BE2C (cell line): ENCODE data around the gene UPF3A.

Experiments used
- DNase-seq: peaks from one replicate; pipeline ENCODE4 v3.0.0-alpha.2; 2020
- H3K27me3 ChIP-seq: fragments of 250-450 bp; sonication (Bioruptor Pico); 2 replicates; pipeline ENCODE4 v1.5.1; 2020; ENCODE audit warnings: mild to moderate bottlenecking
- H3K36me3 ChIP-seq: fragments of 250-450 bp; sonication (Bioruptor Pico); 2 replicates; pipeline ENCODE4 v1.5.1; 2020; ENCODE audit warnings: mild to moderate bottlenecking
- H3K4me1 ChIP-seq: fragments of 250-450 bp; sonication (Bioruptor Pico); 2 replicates; pipeline ENCODE4 v1.5.1; 2020
- H3K4me3 ChIP-seq: 2 replicates; pipeline ENCODE4 v1.5.1; 2011; ENCODE audit warnings: low read depth, low read length
- H3K9me3 ChIP-seq: fragments of 250-450 bp; sonication (Bioruptor Pico); 2 replicates; pipeline ENCODE4 v1.5.1; 2020
- TF ChIP-seq, protein P1 (sequence below): IDR thresholded peaks from 2 replicates; pipeline ENCODE4 v1.5.1; 2012; ENCODE audit warnings: mild to moderate bottlenecking, low read depth, low read length

UPF3A gene

DNA sequence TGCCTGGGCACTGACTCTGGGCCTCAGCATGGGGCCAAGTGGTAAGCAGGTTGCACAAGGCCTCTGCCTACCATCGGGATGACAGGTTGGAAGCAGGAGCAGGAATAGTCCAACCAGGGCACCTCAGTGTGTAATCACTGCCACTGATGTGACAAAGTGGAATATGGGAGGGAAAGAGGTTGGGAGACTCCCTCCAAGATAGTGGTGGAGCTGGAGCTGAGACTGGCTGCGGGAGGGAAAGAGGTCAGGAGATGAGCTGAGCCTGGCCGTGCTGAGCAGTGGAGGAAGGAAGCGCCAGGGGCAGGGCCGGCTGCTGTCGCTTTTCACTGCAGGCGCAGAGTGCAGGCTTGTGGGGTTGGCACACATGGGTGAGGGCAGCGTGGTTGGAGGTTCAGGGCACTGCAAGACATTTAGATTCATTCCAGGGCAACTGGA, 6.8 kb downstream of the UPF3A start:
- TF ChIP-seq, protein P1, sequence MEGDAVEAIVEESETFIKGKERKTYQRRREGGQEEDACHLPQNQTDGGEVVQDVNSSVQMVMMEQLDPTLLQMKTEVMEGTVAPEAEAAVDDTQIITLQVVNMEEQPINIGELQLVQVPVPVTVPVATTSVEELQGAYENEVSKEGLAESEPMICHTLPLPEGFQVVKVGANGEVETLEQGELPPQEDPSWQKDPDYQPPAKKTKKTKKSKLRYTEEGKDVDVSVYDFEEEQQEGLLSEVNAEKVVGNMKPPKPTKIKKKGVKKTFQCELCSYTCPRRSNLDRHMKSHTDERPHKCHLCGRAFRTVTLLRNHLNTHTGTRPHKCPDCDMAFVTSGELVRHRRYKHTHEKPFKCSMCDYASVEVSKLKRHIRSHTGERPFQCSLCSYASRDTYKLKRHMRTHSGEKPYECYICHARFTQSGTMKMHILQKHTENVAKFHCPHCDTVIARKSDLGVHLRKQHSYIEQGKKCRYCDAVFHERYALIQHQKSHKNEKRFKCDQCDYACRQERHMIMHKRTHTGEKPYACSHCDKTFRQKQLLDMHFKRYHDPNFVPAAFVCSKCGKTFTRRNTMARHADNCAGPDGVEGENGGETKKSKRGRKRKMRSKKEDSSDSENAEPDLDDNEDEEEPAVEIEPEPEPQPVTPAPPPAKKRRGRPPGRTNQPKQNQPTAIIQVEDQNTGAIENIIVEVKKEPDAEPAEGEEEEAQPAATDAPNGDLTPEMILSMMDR, result no peak
- H3K27me3 ChIP-seq, result no peaks in the 10 kb centered on the region
- H3K4me3 ChIP-seq, result no peak overlapping the region
- no peaks in the 10 kb centered on the region for H3K4me1 ChIP-seq
- no peaks in the 10 kb centered on the region for H3K9me3 ChIP-seq
- DNase-seq, result no peak
- peaks cover 80% of the 10 kb centered on the region for H3K36me3 ChIP-seq

DNA sequence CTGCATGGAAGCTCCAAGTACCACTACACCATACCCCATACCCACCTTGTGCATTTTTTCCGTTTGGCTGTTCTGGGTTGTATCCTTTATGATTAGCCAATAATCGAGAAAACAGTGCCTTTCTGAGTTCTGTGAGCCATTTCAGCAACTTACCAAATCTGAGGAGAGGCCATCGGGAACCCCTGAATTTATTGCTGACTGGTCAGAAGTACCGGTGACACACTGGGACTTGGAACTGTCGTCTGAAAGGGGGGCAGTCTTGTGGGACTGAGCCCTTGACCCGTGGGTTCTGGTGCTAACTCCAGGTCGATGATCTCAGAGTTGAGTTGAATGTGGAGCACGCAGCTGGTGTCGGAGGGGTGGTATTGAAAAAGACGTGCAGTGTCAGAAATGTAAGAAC, 15.0 kb downstream of the UPF3A start:
- Histone ChIP-seq H3K4me1 (no peaks in the 10 kb centered on the region), H3K36me3 (peaks cover 59% of the 10 kb centered on the region), H3K27me3 (no peaks in the 10 kb centered on the region), H3K9me3 (no peaks in the 10 kb centered on the region), H3K4me3 (no peak overlapping the region)
- TF ChIP-seq, protein P1, result no peak
- DNase-seq, result no peak

DNA sequence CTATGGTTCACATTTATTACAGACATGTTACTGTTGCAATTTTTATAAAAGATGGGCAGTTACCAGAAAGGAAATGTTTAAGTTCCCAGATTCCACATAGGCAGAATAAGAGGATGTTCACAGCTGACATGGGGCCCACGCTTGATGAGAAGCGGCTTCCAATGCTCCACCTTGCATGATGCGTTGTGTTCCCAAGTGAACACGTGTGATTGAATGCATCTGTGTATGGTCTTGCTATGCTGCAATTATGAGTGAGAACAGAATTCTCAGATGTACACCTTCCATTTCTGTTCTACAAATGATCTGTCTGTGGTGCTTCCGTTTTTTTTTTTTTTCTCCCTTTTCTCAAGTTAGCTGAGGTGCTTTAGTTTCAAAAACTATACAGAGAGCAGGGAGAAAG, 15.5 kb downstream of the UPF3A start:
- no peaks in the 10 kb centered on the region for H3K4me1 ChIP-seq
- H3K4me3 ChIP-seq, result no peak overlapping the region
- no peaks in the 10 kb centered on the region for H3K27me3 ChIP-seq
- no peak for DNase-seq
- H3K36me3 ChIP-seq, result peaks cover 60% of the 10 kb centered on the region
- TF ChIP-seq, protein P1, result no peak
- H3K9me3 ChIP-seq, result no peaks in the 10 kb centered on the region

DNA sequence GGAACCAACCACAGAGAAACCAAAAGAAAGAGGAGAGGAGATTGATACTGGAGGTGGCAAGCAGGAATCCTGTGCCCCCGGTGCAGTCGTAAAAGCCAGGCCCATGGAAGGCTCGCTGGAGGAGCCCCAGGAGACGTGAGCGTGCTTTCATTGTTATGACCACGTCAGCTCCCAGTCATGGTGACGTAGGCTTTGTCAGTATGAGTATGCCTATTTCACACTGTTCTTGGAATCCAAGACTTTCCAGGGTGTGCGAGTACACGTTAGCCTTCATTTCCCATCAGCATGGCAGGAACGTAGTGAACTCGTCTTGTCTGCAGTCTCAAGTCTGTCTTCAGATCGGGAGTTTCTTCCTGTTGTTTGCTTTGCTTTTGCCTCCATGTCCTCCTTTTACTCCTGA, 17.5 kb downstream of the UPF3A start:
- H3K4me3 ChIP-seq, result no peak overlapping the region
- no peak for DNase-seq
- no peaks in the 10 kb centered on the region for H3K4me1 ChIP-seq
- TF ChIP-seq, protein P1, result no peak
- no peaks in the 10 kb centered on the region for H3K27me3 ChIP-seq
- peaks cover 66% of the 10 kb centered on the region for H3K36me3 ChIP-seq
- no peaks in the 10 kb centered on the region for H3K9me3 ChIP-seq

DNA sequence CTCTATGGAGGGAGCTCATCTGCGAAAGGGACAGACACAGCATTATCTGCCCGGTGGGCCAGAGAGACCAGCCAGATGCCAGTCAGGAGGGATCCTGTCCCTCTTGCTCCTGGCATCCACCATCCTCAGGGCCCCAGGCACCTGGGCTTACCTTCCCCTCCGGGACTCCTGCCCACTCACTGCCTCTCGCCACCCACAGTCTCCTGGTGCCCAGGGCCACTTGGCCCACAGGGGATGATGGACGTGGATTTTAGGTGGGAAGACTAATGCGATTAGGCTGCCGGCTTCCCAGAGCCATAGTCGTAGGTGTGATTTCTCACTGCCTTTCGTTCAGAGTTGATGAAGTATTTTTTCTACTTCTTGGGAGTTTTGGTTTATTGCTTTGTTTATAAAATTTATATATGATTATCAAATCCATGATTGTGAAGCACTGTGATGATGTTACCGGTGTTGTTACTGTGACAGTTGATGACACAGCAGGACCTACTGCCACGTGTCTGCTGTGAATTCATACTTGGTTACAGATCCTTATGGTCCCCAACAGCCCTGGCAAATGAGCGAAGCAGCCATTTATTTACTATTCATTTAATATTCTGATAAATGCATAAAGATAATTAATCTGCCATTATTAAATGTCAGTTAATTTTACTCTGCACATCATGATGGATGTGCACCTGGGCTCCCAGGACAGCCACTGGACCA, 18.4 kb downstream of the UPF3A start:
- DNase-seq, result no peak
- Histone ChIP-seq H3K4me3 (no peak overlapping the region), H3K36me3 (peaks cover 67% of the 10 kb centered on the region), H3K27me3 (no peaks in the 10 kb centered on the region), H3K9me3 (no peaks in the 10 kb centered on the region), H3K4me1 (no peaks in the 10 kb centered on the region)
- TF ChIP-seq, protein P1, result no peak

DNA sequence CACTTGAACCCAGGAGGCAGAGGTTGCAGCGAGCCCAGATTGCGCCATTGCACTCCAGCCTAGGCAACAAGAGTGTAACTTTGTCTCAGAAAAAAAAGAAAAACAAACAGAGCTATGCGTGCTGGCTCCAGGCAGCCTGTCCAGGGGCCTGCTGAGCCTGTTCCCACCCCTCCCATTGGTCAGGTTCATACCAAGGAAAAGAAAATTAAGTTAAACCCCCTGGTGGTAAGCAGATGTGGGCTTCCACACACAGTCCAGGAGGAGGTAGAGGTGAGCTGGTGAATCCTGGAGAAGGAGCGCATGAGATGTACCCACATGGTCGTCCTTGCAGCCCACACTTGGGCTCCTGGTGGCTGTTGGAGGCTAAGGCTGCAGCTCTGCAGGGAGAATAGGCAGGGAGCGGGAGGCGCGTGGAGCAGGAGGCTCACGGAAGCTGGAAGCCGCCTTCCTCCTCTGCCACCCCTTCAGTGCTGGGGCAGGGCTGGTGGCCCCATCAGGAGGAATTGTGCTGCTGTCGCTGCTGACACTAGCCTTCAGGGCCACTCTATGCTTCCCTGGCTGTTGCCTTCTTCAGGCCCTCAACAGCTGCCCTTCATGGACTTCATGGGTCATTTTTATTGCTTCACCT, 22.4 kb downstream of the UPF3A start:
- no peak for DNase-seq
- Histone ChIP-seq H3K36me3 (peaks cover 57% of the 10 kb centered on the region), H3K4me3 (no peak overlapping the region)

More for the DNA sequence above, 22.4 kb downstream of the UPF3A start:
- TF ChIP-seq, protein P1, result no peak
- Histone ChIP-seq H3K9me3 (no peaks in the 10 kb centered on the region), H3K27me3 (no peaks in the 10 kb centered on the region), H3K4me1 (no peaks in the 10 kb centered on the region)
